ENCODE results near the gene TPST2. TPM values are rescaled to one million over a fixed set of nuclear protein-coding genes. Genes with fewer than 3 reads are reported as not detected.

TPST2 gene
- total and polyA plus RNA-seq, 9 of the 15 experiments (the other 6 are each of a cell fraction or from before 2014, with no cell fraction given): 14.2 to 123 (median 60.1) TPM

DNA sequence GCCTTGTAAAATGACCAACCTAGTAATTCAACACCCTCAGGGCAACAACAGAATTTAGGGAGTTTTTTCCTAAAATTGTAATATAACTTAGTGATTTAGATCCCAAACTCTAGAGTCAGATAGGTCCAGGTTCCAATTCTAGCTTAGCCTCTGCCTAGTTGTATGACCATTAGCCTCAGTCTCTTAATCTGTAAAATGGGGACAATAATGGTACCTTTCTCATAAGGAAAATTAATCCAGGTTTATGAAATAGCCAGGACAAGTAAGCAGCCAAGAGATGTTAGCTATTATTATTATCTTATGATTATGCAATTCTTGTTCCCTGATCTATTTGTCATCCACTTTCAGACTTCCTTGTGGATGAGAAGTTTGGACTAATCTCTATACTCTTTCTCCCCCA is 81.8 kb downstream of the TPST2 start:
- POLR2A ChIA-PET: no interaction called here
- H4K20me1 ChIP-seq (replicated peaks; ENCODE audit: control insufficient read depth, insufficient read depth, low read length): no peaks in the 10 kb centered on the region
- H2AFZ ChIP-seq (ENCODE audit: low read depth, low read length): no peak overlapping the region
- in situ Hi-C loops (cut with MboI) (no loop called here), intact Hi-C loops (cut with micrococcal nuclease) (no loop called here)
- peaks cover 74% of the 10 kb centered on the region for H3K36me3 ChIP-seq (ENCODE audit: control insufficient read depth, insufficient read depth, low read length)
- peaks cover 0 to 3% of the 10 kb centered on the region in 2 experiments; a peak in 1 of 5 replicates for H3K4me1 ChIP-seq (replicated peaks in 1 of 2; ENCODE audit: control insufficient read depth in 2 of 2, insufficient read depth in 2 of 2, low read length in 2 of 2)
- H3K9me3 ChIP-seq (replicated peaks; ENCODE audit: control insufficient read depth, insufficient read depth, low read depth, low read length): no peaks in the 10 kb centered on the region
- DNase-seq (ENCODE audit: extremely low read depth in 1 of 4, low spot score in 3 of 4) (no peak), FAIRE-seq (no peak), ATAC-seq (no peak)
- H3K27me3 ChIP-seq (ENCODE audit: control insufficient read depth in 2 of 2, insufficient read depth in 2 of 2, low read length in 2 of 2): no peaks in the 10 kb centered on the region
- no TSS peak for BruUV-seq (replicated peaks)
- no peaks in the 10 kb centered on the region for H3K9me1 ChIP-seq (ENCODE audit: control insufficient read depth, insufficient read depth, low read length)
- H3K9ac ChIP-seq (ENCODE audit: insufficient read depth in 1 of 2, low read depth in 2 of 2, low read length in 2 of 2): no peak overlapping the region
- TF ChIP-seq C11orf30 (IDR thresholded peaks at IDR 0.05; ENCODE audit: low read depth): no peak
- TF ChIP-seq RBM25 (IDR thresholded peaks at IDR 0.05; ENCODE audit: low read depth, low read length, severe bottlenecking): peak; percentile 89
- TF ChIP-seq ADNP (tag; IDR thresholded peaks at IDR 0.05): 0 out of 2 replicates have a peak, but pooled peaks have one; percentile 35
- CTCF ChIA-PET (ENCODE audit: low intra/inter-chr PET ratio): no interaction called here
- H3K4me2 ChIP-seq (ENCODE audit: insufficient read depth, low read length): no peak overlapping the region
- H3K79me2 ChIP-seq (ENCODE audit: control insufficient read depth, insufficient read depth, low read length): peaks cover 29% of the 10 kb centered on the region
- no peak overlapping the region for H3K4me3 ChIP-seq
- no peak overlapping the region for H3K27ac ChIP-seq (ENCODE audit: extremely low read depth, low read depth, low read length)

DNA sequence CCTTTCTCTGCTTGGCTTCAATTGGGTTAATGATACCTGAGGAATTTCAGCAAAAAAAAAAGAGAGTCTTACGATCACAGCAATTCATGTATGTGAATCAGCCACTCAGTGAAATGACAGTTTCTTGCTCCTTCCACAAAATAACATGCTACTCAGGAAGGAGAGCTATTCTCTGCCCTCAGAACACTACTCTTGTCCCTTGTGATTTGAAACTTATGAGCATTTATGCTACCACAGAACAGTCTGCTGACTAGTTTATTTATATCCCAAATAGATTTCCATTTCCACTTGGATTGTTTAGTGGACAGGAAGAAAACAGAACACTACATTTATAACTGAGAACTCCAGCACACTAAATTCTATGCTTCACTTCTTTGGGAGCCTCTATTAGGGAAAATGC is 86.2 kb downstream of the TPST2 start:
- in situ Hi-C loops (cut with MboI): no loop called here
- H3K9me1 ChIP-seq (ENCODE audit: control insufficient read depth, insufficient read depth, low read length): no peaks in the 10 kb centered on the region
- no peak overlapping the region for H3K27ac ChIP-seq (ENCODE audit: extremely low read depth, low read depth, low read length)
- WGBS (ENCODE audit: insufficient coverage, low coverage, missing lambda C conversion rate): 100% methylated on average over 1 of the region's 1 CpG
- TF ChIP-seq ZNF408 (CRISPR knock-in tag; IDR thresholded peaks at IDR 0.05; ENCODE audit: low read depth) (no peak), TAF9B (IDR thresholded peaks at IDR 0.05; ENCODE audit: partially characterized antibody) (no peak), ZNF263 (CRISPR knock-in tag; IDR thresholded peaks at IDR 0.05; ENCODE audit: borderline replicate concordance) (no peak), BMI1 (IDR thresholded peaks at IDR 0.05; ENCODE audit: low read length) (no peak), KHSRP (IDR thresholded peaks at IDR 0.05) (no peak), TEAD1 (CRISPR knock-in tag; IDR thresholded peaks at IDR 0.05) (no peak), ZNF75A (CRISPR knock-in tag; IDR thresholded peaks at IDR 0.05) (no peak)
- H3K4me2 ChIP-seq (ENCODE audit: insufficient read depth, low read length): no peak overlapping the region
- CTCF ChIA-PET (ENCODE audit: low intra/inter-chr PET ratio): interaction anchor here (1.2 kb wide), 1 partner anchor 162 kb away, joined by 5 read pairs; no protein-coding TSS in a partner anchor
- no peak overlapping the region for H3K4me3 ChIP-seq
- no peak overlapping the region for H2AFZ ChIP-seq (ENCODE audit: low read depth, low read length)
- peaks cover 5 to 7% of the 10 kb centered on the region in 2 experiments; a peak in 3 of 5 replicates for H3K4me1 ChIP-seq (replicated peaks in 1 of 2; ENCODE audit: control insufficient read depth in 2 of 2, insufficient read depth in 2 of 2, low read length in 2 of 2)
- no peaks in the 10 kb centered on the region for H3K9me3 ChIP-seq (replicated peaks; ENCODE audit: control insufficient read depth, insufficient read depth, low read depth, low read length)
- no peaks in the 10 kb centered on the region for H4K20me1 ChIP-seq (replicated peaks; ENCODE audit: control insufficient read depth, insufficient read depth, low read length)
- DNase-seq (ENCODE audit: extremely low read depth in 1 of 4, low spot score in 3 of 4) (no peak), FAIRE-seq (no peak), ATAC-seq (no peak)
- no peak overlapping the region for H3K9ac ChIP-seq (ENCODE audit: insufficient read depth in 1 of 2, low read depth in 2 of 2, low read length in 2 of 2)
- H3K36me3 ChIP-seq (ENCODE audit: control insufficient read depth, insufficient read depth, low read length): peaks cover 88% of the 10 kb centered on the region
- BruUV-seq (replicated peaks): no TSS peak
- H3K27me3 ChIP-seq (ENCODE audit: control insufficient read depth in 2 of 2, insufficient read depth in 2 of 2, low read length in 2 of 2): no peaks in the 10 kb centered on the region
- no peaks in the 10 kb centered on the region; the same call in 2 of the 3 replicates for H3K79me2 ChIP-seq (ENCODE audit: control insufficient read depth, insufficient read depth, low read length)
- intact Hi-C loops (cut with micrococcal nuclease): no loop called here
- POLR2A ChIA-PET: no interaction called here
